K562 (cell line): ENCODE data around the gene CEP78. TPM values are rescaled to one million over a fixed set of nuclear protein-coding genes. Genes with fewer than 3 reads are reported as not detected.

ENCODE experiments used
- ATAC-seq: fragments of 200-7000 bp; cut with Tn5 transposase; 3 replicates; pipeline ENCODE4 v1.9.1; 2020; ENCODE audit warnings: moderate library complexity
- BruUV-seq: library from RNA; stranded (reverse); fragments of 400-500 nt; replicated peaks from 2 replicates; lab custom pipeline; 2021; lab: Mats Ljungman, UMichigan
- CTCF ChIA-PET: fragments of 300-600 bp; formaldehyde crosslinking; extraction: SDS; loops from one replicate; lab custom pipeline; 2021; ENCODE audit warnings: low intra/inter-chr PET ratio; lab: Yijun Ruan, JAX
- POLR2A ChIA-PET: fragments of 300-600, 350-650 bp; sonication (Branson Sonifier 250); formaldehyde crosslinking; extraction: SDS; loops from one replicate; lab custom pipeline; 2021; ENCODE audit warnings: antibody characterized with exemption, inconsistent platforms; lab: Yijun Ruan, JAX
- DNase-seq, 4 experiments: peaks; one replicate each; pipeline versions ENCODE4 v3.0.0 to v3.0.0-alpha.2; 2011 to 2018; ENCODE audit warnings: low spot score in 3 of 4, mixed read lengths in 3 of 4; ENCODE audit errors: extremely low read depth in 1 of 4
- FAIRE-seq: peaks from 2 replicates; lab custom pipeline; 2011; peaks lifted over from hg19 to GRCh38; lab: Jason Lieb, UNC
- H2AFZ ChIP-seq: 2 replicates; pipeline ENCODE4 v1.6.0; 2011; ENCODE audit warnings: low read depth, low read length, control low read depth, inconsistent platforms
- H3K27ac ChIP-seq: fragments of 200-600 bp; 3 replicates; pipeline ENCODE4 v1.8.0; 2011; ENCODE audit warnings: low read depth, mild to moderate bottlenecking, control low read depth, inconsistent platforms, low read length, moderate library complexity, mixed read lengths; ENCODE audit errors: extremely low read depth
- H3K27me3 ChIP-seq, 2 experiments: fragments of 300-600 bp in 1 of 2; 2 replicates in 1 of 2; 3 replicates in 1 of 2; pipeline versions ENCODE4 v1.6.0 to v1.8.0; 2011; ENCODE audit warnings: inconsistent platforms in 2 of 2, low read length in 2 of 2, mild to moderate bottlenecking in 1 of 2, mixed read lengths in 1 of 2, moderate library complexity in 1 of 2; ENCODE audit not compliant: control insufficient read depth in 2 of 2, insufficient read depth in 2 of 2
- H3K36me3 ChIP-seq: fragments of 300-600 bp; 3 replicates; pipeline ENCODE4 v1.8.0; 2011; ENCODE audit warnings: mild to moderate bottlenecking, low read length, inconsistent platforms; ENCODE audit not compliant: control insufficient read depth, insufficient read depth
- H3K4me1 ChIP-seq, 2 experiments: fragments of 200-600 bp in 1 of 2; replicated peaks in 1 of 2; 2 replicates in 1 of 2; 3 replicates in 1 of 2; pipeline versions ENCODE4 v1.5.1 to v1.8.0; 2011; ENCODE audit warnings: inconsistent platforms in 2 of 2, low read length in 2 of 2, mild to moderate bottlenecking in 1 of 2, mixed read lengths in 1 of 2, moderate library complexity in 1 of 2; ENCODE audit not compliant: control insufficient read depth in 2 of 2, insufficient read depth in 2 of 2
- H3K4me2 ChIP-seq: 2 replicates; pipeline ENCODE4 v1.6.1; 2011; ENCODE audit warnings: low read length, control low read depth, inconsistent platforms, mixed read lengths; ENCODE audit not compliant: insufficient read depth
- H3K4me3 ChIP-seq: fragments of 200-600 bp; sonication (generic), shearing (Covaris generic); 2 replicates; pipeline ENCODE4 v1.5.1; 2016; ENCODE audit warnings: control low read depth, inconsistent platforms
- H3K79me2 ChIP-seq: fragments of 200-600 bp; 3 replicates; pipeline ENCODE4 v1.8.0; 2011; ENCODE audit warnings: low read length, inconsistent platforms; ENCODE audit not compliant: control insufficient read depth, insufficient read depth
- H3K9ac ChIP-seq, 2 experiments: 2 replicates each; pipeline versions ENCODE4 v1.6.0 to v1.6.1; 2011; ENCODE audit warnings: low read depth in 2 of 2, low read length in 2 of 2, control low read depth in 1 of 2, inconsistent platforms in 1 of 2, mild to moderate bottlenecking in 1 of 2, mixed read lengths in 1 of 2; ENCODE audit not compliant: insufficient read depth in 1 of 2
- H3K9me1 ChIP-seq: one replicate; pipeline ENCODE4 v1.6.0; 2011; ENCODE audit warnings: inconsistent platforms, mild to moderate bottlenecking, low read length, moderate library complexity; ENCODE audit not compliant: control insufficient read depth, insufficient read depth
- H3K9me3 ChIP-seq: replicated peaks from 2 replicates; pipeline ENCODE4 v1.5.1; 2011; ENCODE audit warnings: low read depth, low read length, inconsistent platforms; ENCODE audit not compliant: control insufficient read depth, insufficient read depth
- H4K20me1 ChIP-seq: replicated peaks from 2 replicates; pipeline ENCODE4 v1.6.1; 2011; ENCODE audit warnings: low read length, inconsistent platforms, mixed read lengths; ENCODE audit not compliant: control insufficient read depth, insufficient read depth
- E2F3 ChIP-seq: fragments of 250-450 bp; sonication (Bioruptor Pico); IDR thresholded peaks from 2 replicates; pipeline ENCODE4 v1.4.0; 2020; ENCODE audit warnings: mild to moderate bottlenecking
- MBD2 ChIP-seq: sonication (generic); IDR thresholded peaks from 2 replicates; pipeline ENCODE4 v1.6.1; 2016; ENCODE audit warnings: low read depth, borderline replicate concordance
- RBBP5 ChIP-seq: fragments of 200-600 bp; sonication (generic); IDR thresholded peaks from 2 replicates; pipeline ENCODE4 v1.6.1; 2012; ENCODE audit warnings: borderline replicate concordance, mild to moderate bottlenecking, low read length, control low read depth, inconsistent platforms; ENCODE audit not compliant: insufficient read depth, poor library complexity, severe bottlenecking
- RHOXF2B ChIP-seq: fragments of 250-450 bp; sonication (Bioruptor Pico); conservative IDR thresholded peaks from 2 replicates; pipeline ENCODE4 v1.5.1; 2021
- TOE1 ChIP-seq, 2 experiments: fragments of 450-650 bp in 1 of 2; sonication (generic) in 1 of 2; formaldehyde crosslinking in 1 of 2; IDR thresholded peaks; 2 replicates each; pipeline versions ENCODE4 v1.7.1 to v1.8.0; 2016 to 2022; ENCODE audit warnings: borderline replicate concordance in 2 of 2, mild to moderate bottlenecking in 2 of 2, antibody characterized with exemption in 1 of 2, inconsistent platforms in 1 of 2, low read depth in 1 of 2, missing genetic modification reagents in 1 of 2, moderate library complexity in 1 of 2
- ZBTB7A ChIP-seq: IDR thresholded peaks from 2 replicates; pipeline ENCODE4 v1.6.1; 2011; ENCODE audit warnings: low read depth, mild to moderate bottlenecking, low read length, moderate library complexity, borderline replicate concordance; ENCODE audit not compliant: control insufficient read depth
- ZNF134 ChIP-seq: fragments of 250-450 bp; sonication (Bioruptor Pico); conservative IDR thresholded peaks from 2 replicates; pipeline ENCODE4 v1.4.0; 2020
- ZNF174 ChIP-seq: fragments of 250-450 bp; sonication (Bioruptor Pico); IDR thresholded peaks from 2 replicates; pipeline ENCODE4 v1.4.0; 2020; ENCODE audit warnings: mild to moderate bottlenecking
- ZNF274 ChIP-seq: IDR thresholded peaks from 2 replicates; pipeline ENCODE4 v1.6.1; 2011; ENCODE audit warnings: low read depth, mild to moderate bottlenecking, low read length, moderate library complexity, borderline replicate concordance
- ZNF282 ChIP-seq: sonication (generic); formaldehyde crosslinking; IDR thresholded peaks from 2 replicates; pipeline ENCODE4 v1.8.1; 2023; ENCODE audit warnings: missing genetic modification reagents
- ZNF778 ChIP-seq: fragments of 450-650 bp; formaldehyde crosslinking; IDR thresholded peaks from 2 replicates; pipeline ENCODE4 v1.4.0; 2020; ENCODE audit warnings: mild to moderate bottlenecking, moderate library complexity
- WGBS: fragments of 100-300 bp; shearing (Covaris generic); methylation state at CpG from one replicate; pipeline ENCODE4 v1.1.6; 2016; ENCODE audit warnings: low coverage, mixed read lengths; ENCODE audit not compliant: insufficient coverage; ENCODE audit errors: missing lambda C conversion rate; 5-methylcytosine and 5-hydroxymethylcytosine counted together
- in situ Hi-C: fragments of 300-500 bp; cut with MboI; formaldehyde crosslinking; loops from 4 replicates; pipeline ENCODE4 v1.15.0; 2018; ENCODE audit warnings: inconsistent platforms, mixed read lengths
- intact Hi-C: fragments of 100-400 bp; cut with micrococcal nuclease; formaldehyde crosslinking; loops from 2 replicates; pipeline ENCODE4 v1.14.2; 2022
- polyA plus RNA-seq, 8 experiments: library from polyadenylated mRNA; depleted of rRNA in 4 of 8; stranded (reverse) in 5 of 8; unstranded in 3 of 8; fragments of >200 nt; fragmentation: Nextera tagmentation in 2 of 8; fragmentation: Illumina TruSeq in 1 of 8; extraction: Ambion mirVana in 2 of 8; extraction: Trizol in 1 of 8; gene quantifications; 2 replicates each; pipeline versions ENCODE4 v1.2.1 to v1.2.3, GENCODE V29; 2011 to 2014; ENCODE audit warnings: inconsistent platforms in 1 of 8, missing spikeins in 1 of 8
- total RNA-seq, 7 experiments: library from RNA; depleted of rRNA in 6 of 7; stranded (reverse); fragments of >200 nt in 6 of 7; fragmentation: Illumina TruSeq in 2 of 7; extraction: Trizol in 2 of 7; gene quantifications; 2 replicates each; pipeline versions ENCODE4 v1.2.1 to v1.2.3, GENCODE V29; 2011 to 2021; ENCODE audit warnings: low replicate concordance in 1 of 7
- TF ChIP-seq, protein P1 (sequence below), 2 experiments: IDR thresholded peaks; 2 replicates each; pipeline ENCODE4 v1.6.1; 2011; ENCODE audit warnings: borderline replicate concordance in 1 of 2, control low read depth in 1 of 2, low read depth in 1 of 2, low read length in 1 of 2, mild to moderate bottlenecking in 1 of 2, mixed read lengths in 1 of 2, moderate library complexity in 1 of 2; ENCODE audit not compliant: insufficient read depth in 1 of 2, insufficient read length in 1 of 2, poor library complexity in 1 of 2, severe bottlenecking in 1 of 2; ENCODE audit errors: extremely low read depth in 1 of 2
- TF ChIP-seq, protein P2 (sequence below): sonication (generic); formaldehyde crosslinking; IDR thresholded peaks from 2 replicates; pipeline ENCODE4 v1.8.1; 2023; ENCODE audit warnings: missing genetic modification reagents, mild to moderate bottlenecking, borderline replicate concordance
- TF ChIP-seq, protein P3 (sequence below): fragments of 250-450 bp; sonication (Bioruptor Pico); IDR thresholded peaks from 2 replicates; pipeline ENCODE4 v1.5.0; 2021

CEP78 gene
- total and polyA plus RNA-seq, 9 of the 15 experiments (the other 6 are each of a cell fraction or from before 2014, with no cell fraction given) = 3.5 to 26.0 (median 21.5) TPM

DNA sequence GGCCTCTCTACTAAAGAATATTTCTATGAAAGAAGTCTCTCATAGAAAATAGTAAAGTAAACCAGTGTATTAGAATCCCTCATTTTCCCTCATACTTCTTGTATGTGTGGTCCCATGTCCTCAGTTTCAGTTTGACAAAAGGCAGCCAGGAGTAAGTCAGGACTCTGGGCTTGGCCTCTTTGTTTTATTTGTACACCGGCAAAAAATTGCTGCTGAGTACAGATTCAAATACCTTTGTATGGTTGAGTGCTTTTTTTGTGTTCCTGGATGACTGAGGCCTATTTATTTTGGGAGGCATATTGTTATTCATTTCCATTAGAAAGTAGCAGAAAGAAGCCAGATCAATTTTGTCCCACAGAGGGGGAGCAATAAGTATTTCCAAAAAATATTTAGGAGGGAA, 47.3 kb upstream of the CEP78 start (continued):
- TF ChIP-seq, protein P1, sequence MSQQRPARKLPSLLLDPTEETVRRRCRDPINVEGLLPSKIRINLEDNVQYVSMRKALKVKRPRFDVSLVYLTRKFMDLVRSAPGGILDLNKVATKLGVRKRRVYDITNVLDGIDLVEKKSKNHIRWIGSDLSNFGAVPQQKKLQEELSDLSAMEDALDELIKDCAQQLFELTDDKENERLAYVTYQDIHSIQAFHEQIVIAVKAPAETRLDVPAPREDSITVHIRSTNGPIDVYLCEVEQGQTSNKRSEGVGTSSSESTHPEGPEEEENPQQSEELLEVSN (IDR thresholded peaks at IDR 0.05; ENCODE audit: borderline replicate concordance in 1 of 2, extremely low read depth in 1 of 2, insufficient read depth in 1 of 2, insufficient read length in 1 of 2, low read depth in 1 of 2, low read length in 1 of 2, poor library complexity in 1 of 2, severe bottlenecking in 1 of 2) = no peak
- TF ChIP-seq ZNF778 (CRISPR knock-in tag) (no peak), ZNF274 (no peak), ZBTB7A (no peak)

DNA sequence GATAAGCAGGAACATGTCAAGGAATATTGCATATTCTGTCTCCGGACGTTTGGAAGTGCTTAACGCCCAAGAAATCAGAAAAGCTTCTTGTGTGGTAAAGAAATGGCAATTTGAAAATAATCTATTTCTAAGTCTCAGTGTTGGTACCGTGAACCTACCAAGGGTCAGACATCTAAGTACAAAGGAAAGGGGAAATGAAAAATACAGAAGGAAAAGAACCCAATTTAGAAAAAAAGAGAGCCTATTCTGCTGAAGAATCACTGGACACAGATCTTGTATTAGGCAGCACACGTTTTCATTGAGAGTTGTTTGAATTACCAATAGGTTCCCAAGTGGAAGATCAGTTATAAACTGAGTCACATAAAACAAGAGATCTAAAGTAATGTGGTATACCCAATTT, 46.9 kb upstream of the CEP78 start:
- H3K4me3 ChIP-seq = no peak overlapping the region
- H3K4me1 ChIP-seq = no peaks in the 10 kb centered on the region
- no peak overlapping the region for H2AFZ ChIP-seq
- ATAC-seq (no peak), DNase-seq (no peak), FAIRE-seq (no peak)
- ChIA-PET POLR2A (no interaction called here), CTCF (no interaction called here)
- intact Hi-C loops = no loop called here
- H4K20me1 ChIP-seq = no peaks in the 10 kb centered on the region
- H3K9ac ChIP-seq = no peak overlapping the region
- H3K4me2 ChIP-seq = no peak overlapping the region
- H3K9me1 ChIP-seq = no peaks in the 10 kb centered on the region
- no TSS peak for BruUV-seq
- H3K36me3 ChIP-seq = no peaks in the 10 kb centered on the region
- no peaks in the 10 kb centered on the region for H3K9me3 ChIP-seq
- in situ Hi-C loops = no loop called here
- H3K27me3 ChIP-seq = no peaks in the 10 kb centered on the region
- WGBS = 2% methylated on average over 5 of the region's 5 CpGs
- H3K27ac ChIP-seq = no peak overlapping the region
- H3K79me2 ChIP-seq = no peaks in the 10 kb centered on the region
- TF ChIP-seq ZNF134 (CRISPR knock-in tag) (no peak), MBD2 (no peak), ZNF282 (CRISPR knock-in tag) (no peak), ZNF174 (CRISPR knock-in tag) (no peak), RHOXF2B (CRISPR knock-in tag) (no peak), E2F3 (CRISPR knock-in tag) (no peak), RBBP5 (no peak), TOE1 (IDR thresholded peaks at IDR 0.05; ENCODE audit: borderline replicate concordance) (no peak), TOE1 (CRISPR knock-in tag; IDR thresholded peaks at IDR 0.05; ENCODE audit: borderline replicate concordance, low read depth) (no peak)
- TF ChIP-seq, protein P2, sequence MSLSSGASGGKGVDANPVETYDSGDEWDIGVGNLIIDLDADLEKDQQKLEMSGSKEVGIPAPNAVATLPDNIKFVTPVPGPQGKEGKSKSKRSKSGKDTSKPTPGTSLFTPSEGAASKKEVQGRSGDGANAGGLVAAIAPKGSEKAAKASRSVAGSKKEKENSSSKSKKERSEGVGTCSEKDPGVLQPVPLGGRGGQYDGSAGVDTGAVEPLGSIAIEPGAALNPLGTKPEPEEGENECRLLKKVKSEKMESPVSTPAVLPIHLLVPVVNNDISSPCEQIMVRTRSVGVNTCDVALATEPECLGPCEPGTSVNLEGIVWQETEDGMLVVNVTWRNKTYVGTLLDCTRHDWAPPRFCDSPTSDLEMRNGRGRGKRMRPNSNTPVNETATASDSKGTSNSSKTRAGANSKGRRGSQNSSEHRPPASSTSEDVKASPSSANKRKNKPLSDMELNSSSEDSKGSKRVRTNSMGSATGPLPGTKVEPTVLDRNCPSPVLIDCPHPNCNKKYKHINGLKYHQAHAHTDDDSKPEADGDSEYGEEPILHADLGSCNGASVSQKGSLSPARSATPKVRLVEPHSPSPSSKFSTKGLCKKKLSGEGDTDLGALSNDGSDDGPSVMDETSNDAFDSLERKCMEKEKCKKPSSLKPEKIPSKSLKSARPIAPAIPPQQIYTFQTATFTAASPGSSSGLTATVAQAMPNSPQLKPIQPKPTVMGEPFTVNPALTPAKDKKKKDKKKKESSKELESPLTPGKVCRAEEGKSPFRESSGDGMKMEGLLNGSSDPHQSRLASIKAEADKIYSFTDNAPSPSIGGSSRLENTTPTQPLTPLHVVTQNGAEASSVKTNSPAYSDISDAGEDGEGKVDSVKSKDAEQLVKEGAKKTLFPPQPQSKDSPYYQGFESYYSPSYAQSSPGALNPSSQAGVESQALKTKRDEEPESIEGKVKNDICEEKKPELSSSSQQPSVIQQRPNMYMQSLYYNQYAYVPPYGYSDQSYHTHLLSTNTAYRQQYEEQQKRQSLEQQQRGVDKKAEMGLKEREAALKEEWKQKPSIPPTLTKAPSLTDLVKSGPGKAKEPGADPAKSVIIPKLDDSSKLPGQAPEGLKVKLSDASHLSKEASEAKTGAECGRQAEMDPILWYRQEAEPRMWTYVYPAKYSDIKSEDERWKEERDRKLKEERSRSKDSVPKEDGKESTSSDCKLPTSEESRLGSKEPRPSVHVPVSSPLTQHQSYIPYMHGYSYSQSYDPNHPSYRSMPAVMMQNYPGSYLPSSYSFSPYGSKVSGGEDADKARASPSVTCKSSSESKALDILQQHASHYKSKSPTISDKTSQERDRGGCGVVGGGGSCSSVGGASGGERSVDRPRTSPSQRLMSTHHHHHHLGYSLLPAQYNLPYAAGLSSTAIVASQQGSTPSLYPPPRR = no peak
- TF ChIP-seq, protein P3, sequence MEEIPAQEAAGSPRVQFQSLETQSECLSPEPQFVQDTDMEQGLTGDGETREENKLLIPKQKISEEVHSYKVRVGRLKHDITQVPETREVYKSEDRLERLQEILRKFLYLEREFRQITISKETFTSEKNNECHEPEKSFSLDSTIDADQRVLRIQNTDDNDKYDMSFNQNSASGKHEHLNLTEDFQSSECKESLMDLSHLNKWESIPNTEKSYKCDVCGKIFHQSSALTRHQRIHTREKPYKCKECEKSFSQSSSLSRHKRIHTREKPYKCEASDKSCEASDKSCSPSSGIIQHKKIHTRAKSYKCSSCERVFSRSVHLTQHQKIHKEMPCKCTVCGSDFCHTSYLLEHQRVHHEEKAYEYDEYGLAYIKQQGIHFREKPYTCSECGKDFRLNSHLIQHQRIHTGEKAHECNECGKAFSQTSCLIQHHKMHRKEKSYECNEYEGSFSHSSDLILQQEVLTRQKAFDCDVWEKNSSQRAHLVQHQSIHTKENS (CRISPR knock-in tag) = no peak
